Stimulated activated CD8-positive, alpha-beta memory T cell treated with anti-CD3 and anti-CD28 coated beads, Interleukin-4, amount 100 ng/mL, for 24 hours (primary cell): ENCODE results near the gene TUNAR.
"Not testable (repeated sequence)": the region's sequence is repeated elsewhere in the genome, so short reads cannot be mapped to it uniquely, and the experiment has no call there.

ENCODE experiments used
- DNase-seq: peaks from one replicate; pipeline ENCODE4 v3.0.0-alpha.2; 2020; ENCODE audit warnings: low read depth

TUNAR gene

GRCh38 chr14:95918466-95918865 is 41.8 kb downstream of the TUNAR start:
- no peak for DNase-seq

DNA sequence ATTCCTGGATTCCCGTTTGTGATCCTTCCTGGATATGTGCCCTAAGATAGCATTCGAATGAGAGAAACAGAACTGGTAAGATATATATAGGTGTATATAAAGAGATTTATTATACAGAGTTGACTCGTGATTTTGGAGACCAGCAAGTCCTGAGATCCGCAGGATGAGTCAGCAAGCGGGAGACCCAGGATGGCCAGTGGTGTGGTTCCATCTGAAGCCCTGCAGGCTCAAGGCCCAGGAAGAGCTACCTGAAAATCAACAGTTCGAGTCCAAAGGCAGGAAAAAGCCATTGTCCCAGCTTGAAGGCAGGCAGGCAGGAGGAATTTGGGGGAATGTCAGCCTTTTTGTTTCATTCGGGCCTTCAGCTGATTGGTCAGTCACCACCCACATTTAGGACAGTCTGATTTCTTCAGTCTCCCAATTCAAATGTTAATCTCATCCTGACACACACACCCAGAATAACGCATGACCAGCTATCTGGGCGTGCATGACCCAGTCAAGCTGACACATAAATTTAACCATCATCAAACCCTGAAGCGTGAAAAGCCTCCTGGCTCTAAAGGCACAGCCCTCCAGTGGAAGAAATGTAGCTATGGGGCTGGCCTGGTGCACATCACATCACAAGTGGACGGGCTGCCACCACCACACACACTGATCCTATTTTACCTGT is 44.3 kb downstream of the TUNAR start:
- DNase-seq, result no peak

- no peak for DNase-seq
Measured at GRCh38 chr14:95922080-95922479, 45.4 kb downstream of the TUNAR start.

GRCh38 chr14:95928751-95929150 is 52.1 kb downstream of the TUNAR start:
- DNase-seq, result no peak

GRCh38 chr14:95931384-95931783 is 54.8 kb downstream of the TUNAR start:
- no peak for DNase-seq

DNA sequence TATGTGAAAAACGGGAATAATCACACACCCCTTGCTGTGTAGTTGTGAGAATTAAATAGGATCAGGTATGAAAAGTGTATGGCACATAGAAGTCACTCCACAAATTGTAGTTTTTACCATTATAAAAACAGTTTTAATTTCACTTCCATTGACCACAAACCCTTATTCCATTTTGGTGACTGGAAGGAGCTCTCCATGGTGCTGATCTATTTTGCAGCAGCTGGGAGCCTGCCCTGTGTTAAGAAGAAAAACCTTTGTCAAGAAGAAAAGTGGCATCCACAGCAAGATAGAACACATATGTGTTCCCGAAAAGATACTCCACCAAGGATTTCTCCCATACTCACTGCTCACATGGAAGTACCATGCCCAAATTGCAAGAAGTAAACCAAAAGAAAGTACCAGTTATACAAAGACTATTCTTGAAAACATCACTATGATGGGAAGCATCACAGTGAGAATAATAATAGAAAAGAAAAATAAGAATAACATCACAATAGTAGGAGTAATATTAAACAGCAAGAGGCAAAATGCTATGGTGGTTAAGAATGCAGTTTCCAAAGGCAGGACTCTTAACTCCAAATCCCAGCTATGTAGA is 58.7 kb downstream of the TUNAR start:
- DNase-seq, result no peak

GRCh38 chr14:95936041-95936440 is 59.4 kb downstream of the TUNAR start:
- no peak for DNase-seq

- no peak for DNase-seq
Measured at GRCh38 chr14:95939335-95939734, 62.7 kb downstream of the TUNAR start.

DNA sequence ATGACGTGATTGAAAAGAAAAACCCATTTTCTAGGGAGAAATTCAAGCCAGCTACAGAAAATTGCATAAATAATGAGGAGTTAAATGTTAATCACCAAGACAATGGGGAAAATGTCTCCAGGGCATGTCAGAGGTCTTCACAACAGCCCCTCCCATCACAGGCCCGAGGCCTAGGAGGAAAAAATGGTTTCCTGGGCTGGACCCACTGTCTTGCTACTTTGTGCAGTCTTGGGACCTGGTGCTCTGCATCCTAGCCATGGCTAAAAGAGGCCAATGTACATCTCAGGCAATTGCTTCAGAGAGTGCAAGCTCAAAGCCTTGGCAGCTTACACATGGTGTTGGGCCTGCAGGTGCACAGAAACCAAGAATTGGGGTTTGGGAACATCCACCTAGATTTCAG is 65.3 kb downstream of the TUNAR start:
- no peak for DNase-seq

- DNase-seq, result no peak
Measured at GRCh38 chr14:95943699-95944098, 67.1 kb downstream of the TUNAR start.

GRCh38 chr14:95944462-95944861 is 67.8 kb downstream of the TUNAR start:
- DNase-seq, result no peak

DNA sequence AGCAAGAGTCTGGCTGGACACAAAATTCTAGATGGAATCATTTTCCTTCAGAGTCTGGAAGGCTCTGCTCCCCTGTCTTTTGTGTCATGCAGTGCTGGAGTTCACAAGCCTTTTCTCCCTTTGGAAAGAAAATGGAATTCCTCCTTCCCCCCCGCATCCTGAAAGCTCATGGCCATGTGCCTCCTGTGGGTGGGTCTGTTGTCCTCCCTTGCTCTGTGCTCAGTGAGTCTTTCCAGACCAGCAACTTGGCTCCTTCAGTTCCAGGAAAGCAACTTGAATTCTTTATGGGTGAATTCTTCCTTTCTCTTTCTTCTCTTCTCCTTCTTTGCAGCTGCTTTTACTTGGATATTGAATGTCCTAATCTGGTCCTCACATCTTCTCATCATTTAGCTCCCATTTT is 70.2 kb downstream of the TUNAR start:
- no peak for DNase-seq

GRCh38 chr14:95948558-95948981 is 71.9 kb downstream of the TUNAR start:
- DNase-seq, result no peak

- DNase-seq, result no peak
Measured at GRCh38 chr14:95951359-95951758, 74.7 kb downstream of the TUNAR start.

DNA sequence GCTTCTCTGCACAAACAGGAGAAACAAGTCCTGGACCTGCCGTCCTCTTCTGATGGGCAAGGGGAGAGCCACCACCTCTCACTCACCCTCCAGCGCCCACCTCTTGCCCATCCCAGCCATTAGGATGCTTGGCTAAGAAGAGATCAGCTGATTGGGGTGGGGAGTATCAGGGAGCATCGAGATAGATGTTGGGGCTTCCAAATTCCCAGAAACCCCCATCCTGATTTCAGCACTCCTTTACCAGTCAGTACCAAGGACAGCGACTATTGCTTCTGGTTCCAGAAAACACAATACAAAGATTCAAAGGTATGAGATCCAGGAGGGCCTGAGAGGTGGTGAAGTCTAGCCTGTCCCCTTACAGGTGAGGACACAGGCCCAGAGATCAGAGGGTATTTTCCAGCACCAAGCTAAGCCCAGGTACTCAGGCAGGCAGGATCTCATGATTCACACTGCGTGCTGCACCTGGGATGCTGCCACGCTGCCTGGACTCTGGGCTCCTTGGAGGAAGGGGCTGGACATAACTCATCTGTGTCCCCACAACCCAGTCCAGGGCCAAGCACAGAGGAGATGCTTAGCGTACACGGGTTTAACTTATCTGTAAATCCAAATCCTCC is 76.6 kb downstream of the TUNAR start:
- DNase-seq, result no peak

DNA sequence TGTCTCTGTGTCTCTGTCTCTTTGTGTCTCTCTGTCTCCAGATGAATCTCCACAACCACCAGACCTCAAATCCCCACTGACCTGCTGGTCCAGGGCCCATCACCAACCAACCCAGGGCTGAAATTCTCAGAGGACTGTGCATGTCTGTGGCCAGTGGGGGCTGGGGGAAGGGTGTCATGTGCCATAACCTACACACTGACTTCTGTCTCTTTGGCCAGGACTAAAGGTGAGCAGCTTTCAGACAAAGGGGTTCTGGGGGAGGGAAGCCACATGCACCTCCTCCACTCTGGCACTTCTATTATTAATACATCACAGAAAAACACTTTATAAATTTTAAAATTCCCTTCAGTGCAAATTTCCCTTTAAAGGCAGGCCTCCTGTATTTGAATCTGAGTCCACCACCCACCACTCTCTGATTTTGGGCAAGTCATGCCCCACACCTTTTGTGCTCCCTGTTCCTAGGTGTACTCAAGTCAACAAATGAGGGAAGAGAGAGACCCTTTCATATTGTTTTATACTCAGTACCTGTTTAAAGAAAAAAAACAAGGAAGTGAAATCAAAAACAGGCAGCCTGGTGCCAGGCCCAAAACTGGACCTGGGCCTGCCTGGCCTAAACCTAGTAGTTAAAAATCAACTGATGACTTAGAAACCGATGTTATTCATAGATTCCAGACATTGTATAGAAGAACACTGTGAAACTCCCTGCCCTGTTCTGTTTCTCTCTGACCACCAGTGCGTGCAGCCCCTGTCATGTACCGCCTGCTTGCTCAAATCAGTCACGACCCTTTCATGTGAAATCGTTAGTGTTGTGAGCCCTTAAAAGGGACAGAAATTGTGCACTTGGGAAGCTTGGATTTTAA is 80.2 kb downstream of the TUNAR start:
- no peak for DNase-seq

DNA sequence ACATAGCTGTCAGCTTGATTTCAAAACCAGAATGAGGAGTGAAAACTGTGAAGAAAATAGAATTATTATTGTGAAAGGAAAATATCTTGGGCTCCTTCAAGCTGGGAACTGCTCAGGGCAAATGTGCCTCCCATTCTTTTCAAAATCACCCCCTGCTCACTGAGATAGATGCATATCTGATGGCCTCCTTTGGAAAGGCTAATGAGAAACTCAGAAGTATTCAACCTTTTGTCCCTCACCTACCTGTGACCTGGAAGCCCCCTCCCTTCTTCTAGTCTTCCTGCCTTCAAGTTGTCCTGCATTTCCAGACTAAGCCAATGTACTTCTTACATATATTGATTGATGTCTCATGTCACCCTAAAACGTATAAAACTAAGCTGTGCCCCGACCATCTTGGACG is 81.5 kb downstream of the TUNAR start:
- no peak for DNase-seq

- DNase-seq, result no peak
Measured at GRCh38 chr14:95959317-95959716, 82.7 kb downstream of the TUNAR start.

DNA sequence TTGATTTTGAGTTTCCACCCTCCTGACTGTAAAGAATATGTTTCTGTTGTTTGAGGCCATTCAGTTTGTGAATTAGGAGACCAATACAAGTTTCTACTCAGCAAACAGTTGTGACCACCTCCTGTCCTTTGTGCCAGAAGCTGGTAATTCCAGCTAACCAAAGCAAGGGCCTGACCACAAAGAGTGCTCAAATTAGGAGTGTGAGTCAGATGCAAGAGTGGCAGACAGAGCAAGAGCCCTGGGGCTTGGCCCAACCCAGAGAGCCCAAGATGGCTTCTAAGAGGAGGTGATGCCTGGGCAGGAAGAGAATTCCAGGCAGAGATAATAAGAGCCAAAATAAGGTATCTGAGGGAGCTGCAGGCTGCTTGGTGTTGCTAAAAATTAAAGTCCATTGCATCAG is 84.8 kb downstream of the TUNAR start:
- DNase-seq, result no peak

DNA sequence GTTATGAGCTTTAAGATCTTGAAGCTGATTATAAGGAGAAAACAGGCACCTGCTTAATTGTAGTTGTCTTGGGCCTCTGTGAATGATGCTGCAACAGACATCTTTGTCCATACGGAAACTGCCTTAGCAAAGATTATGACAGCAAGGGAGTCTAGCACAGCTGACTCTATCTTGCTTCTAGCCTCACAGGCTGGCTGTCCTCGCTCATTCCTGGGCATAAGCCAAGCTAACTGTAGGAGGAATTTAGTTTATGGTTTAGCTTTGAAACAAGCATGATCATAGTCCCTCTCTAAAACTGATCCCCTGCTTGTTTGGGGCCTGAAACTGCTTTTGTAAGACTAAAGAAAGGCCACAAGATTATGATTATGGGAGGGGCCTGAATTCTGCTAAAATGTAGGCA is 88.3 kb downstream of the TUNAR start:
- DNase-seq, result no peak

DNA sequence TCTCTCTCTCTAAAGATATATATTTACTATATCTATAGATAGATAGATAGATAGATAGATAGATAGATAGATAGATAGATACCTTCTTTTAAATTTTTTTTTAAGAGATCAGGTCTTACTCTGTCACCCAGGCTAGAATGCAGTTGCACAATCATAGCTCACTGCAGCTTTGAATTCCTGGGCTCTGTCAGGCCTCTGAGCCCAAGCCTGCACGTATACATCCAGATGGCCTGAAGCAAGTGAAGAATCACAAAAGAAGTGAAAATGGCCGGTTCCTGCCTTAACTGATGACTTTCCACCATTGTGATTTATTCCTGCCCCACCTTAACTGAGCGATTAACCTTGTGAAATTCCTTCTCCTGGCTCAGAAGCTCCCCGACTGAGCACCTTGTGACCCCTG is 91.4 kb downstream of the TUNAR start:
- DNase-seq, result not testable (repeated sequence)
